Measurements from ENCODE around the gene ZNF624.
A peak's percentile ranks its signal among the peaks of the same experiment; 100 is the strongest.
"Not testable (repeated sequence)": the region's sequence is repeated elsewhere in the genome, so short reads cannot be mapped to it uniquely, and the experiment has no call there.

ZNF624 gene

DNA sequence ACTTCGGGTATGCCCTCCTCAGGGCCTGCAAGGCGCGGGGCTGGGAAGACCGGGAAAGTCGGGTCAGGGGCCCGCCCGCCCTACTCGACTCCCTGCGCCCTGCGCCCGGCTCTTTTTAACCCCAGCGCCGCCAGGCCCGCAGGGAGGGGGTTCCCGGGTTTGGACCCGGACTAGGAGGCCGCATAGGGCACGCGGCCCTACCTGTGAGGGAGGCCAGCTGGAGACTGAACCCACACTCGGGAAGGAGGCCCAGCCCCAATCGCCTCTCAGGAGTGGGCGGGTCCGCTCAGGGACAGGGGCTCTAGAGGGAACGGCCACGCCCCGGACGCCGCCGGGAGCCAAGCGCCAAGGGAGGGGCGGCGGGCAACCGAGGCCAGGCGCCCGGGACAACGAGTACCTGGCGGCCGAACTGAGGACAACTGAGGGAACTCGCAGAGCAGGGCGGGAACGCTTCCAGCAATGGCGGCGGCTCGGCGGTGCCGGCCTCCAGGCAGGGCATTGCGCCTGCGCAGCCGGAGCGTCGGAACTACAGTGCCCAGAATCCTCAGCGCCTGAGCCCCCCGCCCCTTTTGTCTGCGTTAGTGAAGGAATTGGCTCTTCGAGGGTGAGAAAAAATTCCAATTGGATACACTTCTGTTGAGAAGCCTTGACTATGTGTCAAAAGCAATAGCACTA is at the start of gene ZNF624:
Gene ZNF624, minus strand, starts transcription at position 484 of the 675 bp plus-strand sequence.
- DNase-seq (ENCODE audit: low read depth), result peak; percentile 69

DNA sequence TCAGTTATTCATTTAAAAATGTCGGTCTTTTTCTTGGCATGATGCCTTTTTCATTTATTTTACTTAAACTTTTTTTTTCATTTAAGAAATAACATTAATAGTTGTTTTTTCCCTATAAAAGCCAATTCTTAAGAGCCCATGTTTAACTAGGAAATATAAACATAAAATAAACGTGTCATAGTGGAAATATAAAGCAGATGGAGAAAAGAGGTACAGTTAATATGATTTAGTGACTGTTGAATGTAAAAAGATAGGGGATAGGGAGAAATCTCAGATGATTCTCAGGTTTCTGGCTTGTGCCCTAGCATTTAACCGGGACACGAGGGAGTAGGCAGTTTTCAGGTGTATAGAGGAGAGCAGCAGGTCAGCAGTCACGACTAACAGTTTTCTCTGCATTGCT is 44.0 kb upstream of the ZNF624 start:
- not testable (repeated sequence) for DNase-seq (ENCODE audit: low read depth)

DNA sequence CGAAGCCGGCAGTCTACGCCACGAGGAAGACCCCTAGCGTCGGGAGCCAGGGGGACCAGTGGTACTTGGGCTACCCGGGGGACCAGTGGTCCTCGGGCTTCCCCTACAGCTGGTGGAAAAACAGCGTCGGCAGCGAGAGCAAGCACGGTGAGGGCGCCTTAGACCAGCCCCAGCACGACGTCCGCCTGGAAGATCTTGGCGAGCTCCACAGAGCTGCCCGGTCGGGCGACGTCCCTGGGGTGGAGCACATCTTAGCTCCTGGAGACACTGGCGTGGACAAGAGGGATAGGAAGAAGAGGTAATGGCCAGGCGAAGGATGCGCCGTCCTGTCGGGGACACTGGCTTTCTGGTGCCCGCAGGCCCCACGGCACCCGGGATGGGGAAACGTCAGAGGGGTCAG is 36.8 kb upstream of the ZNF624 start:
- DNase-seq (ENCODE audit: low read depth), result not testable (repeated sequence)

DNA sequence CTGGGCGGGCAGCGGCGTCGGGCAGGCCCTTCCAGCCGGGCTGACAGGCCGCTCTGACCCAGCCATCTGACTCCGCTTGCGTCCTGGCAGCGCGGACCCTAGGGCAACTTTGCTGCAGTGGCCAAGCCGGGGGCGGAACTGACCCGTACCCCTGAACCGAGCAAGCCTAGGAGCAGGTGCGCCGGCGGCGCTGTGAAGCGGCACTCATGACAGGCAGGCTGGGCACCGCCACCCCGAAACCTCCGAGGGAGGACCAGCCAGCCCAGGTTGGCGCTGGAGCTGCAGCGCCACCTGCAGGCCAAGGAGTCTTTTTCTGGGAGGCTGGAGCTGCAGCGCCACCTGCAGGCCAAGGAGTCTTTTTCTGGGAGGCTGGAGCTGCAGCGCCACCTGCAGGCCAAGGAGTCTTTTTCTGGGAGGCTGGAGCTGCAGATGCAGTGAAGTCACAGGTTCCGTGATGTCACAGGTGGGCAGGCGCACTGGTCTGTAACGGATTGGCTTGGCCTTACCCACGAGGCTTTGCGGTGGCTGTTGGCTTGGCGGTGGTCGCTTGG is 36.2 kb upstream of the ZNF624 start, which contains the start of gene CCDC144A:
Gene CCDC144A, plus strand, starts transcription at position 511 of the 551 bp plus-strand sequence. CDS start 160 bp downstream, outside the sequence.
- not testable (repeated sequence) for DNase-seq (ENCODE audit: low read depth)

DNA sequence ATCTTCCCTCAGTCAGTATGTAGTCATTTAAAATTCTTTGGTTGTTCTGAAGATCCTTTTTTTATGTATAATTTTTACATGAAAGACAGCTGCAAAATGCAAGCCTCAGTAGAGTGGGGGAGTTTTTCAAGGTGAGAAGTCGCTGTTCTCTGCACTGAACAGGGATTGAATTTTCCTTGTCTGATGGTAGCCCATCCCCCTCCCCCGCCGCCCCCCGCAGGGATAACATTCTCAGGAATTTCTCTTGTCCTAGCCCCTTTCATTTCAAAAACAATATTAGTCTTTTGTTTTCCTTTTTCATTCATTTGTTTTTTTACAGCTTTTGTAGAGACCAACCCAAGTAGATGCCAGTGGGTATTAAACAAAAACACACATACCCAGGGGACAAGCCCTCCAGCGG is 33.5 kb upstream of the ZNF624 start:
- not testable (repeated sequence) for DNase-seq (ENCODE audit: low read depth)

DNA sequence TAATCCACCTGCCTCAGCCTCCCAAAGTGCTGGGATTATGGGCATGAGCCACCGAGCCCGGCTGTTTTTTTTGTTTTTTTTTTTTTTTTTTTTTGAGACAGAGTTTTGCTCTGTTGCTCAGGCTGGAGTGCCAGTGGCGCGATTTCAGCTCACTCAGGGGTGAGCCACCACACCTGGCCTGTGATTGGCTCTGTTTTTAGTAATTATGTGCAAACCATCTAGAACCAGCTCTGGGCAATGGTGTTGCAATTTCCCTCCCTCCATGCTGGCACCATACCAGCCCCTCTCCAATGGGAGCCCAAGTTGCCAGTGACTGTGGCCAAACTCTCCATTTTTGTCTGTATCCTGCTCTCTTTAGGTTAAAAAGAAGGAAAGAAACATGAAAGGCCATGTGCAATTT is 32.4 kb upstream of the ZNF624 start:
- DNase-seq (ENCODE audit: low read depth), result not testable (repeated sequence)

DNA sequence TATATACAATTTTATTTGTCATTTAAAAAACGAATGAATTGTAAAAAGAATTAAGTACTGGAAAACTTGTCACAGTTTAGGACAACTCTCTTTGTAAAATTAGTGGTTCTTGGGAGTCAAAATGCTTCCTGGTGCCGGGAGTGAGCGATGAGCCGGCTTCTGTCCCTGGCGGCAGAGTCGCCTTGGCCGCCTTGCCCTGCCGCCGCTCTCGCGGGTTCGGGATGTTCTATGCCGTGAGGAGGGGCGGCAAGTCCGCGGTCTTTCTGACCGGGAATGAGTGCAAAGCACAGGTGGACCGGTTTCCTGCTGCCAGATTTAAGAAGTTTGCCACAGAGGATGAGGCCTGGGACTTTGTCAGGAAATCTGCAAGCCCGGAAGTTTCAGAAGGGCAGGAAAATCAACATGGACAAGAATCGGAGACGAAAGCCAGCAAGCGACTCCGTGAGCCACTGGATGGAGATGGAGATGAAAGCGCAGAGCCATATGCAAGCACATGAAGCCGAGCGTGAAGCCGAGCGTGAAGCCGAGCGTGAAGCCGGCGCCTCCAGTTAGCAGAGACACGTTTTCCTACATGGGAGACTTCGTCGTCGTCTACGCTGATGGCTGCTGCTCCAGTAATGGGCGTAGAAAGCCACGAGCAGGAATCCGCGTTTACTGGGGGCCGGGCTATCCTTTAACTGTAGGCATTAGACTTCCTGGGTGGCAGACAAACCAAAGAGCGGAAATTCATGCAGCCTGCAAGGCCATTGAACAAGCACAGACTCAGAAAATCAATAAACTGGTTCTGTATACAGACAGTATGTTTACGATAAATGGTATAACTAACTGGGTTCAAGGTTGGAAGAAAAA is 29.9 kb upstream of the ZNF624 start:
- not testable (repeated sequence) for DNase-seq (ENCODE audit: low read depth)

DNA sequence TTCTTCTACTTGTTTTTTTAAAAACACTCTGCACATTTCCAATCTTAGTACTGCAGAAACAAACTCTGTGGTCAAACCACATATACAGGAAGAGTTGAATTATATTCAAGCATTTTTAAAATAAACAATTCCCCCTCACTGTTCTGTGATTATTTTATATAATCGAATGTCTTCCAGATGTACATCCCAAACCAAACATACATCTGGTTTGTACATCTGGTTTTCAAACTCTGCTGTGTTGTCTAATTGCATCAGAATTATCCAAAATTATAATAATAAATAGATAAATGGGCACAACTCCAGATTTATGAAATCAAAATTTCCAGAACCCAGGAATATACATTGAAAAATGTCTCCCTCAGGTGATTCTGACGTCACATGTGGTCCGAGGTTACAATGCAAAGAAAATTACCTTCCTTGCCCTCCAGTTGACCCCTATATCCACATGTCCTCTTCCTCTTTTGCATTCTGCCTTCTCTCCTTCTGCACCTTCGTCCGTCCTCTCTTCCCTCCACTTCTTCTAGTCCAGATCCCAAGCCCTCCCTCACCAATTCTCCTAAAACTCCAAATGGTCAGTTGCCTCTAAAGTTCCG is 23.1 kb upstream of the ZNF624 start:
- DNase-seq (ENCODE audit: low read depth), result no peak

DNA sequence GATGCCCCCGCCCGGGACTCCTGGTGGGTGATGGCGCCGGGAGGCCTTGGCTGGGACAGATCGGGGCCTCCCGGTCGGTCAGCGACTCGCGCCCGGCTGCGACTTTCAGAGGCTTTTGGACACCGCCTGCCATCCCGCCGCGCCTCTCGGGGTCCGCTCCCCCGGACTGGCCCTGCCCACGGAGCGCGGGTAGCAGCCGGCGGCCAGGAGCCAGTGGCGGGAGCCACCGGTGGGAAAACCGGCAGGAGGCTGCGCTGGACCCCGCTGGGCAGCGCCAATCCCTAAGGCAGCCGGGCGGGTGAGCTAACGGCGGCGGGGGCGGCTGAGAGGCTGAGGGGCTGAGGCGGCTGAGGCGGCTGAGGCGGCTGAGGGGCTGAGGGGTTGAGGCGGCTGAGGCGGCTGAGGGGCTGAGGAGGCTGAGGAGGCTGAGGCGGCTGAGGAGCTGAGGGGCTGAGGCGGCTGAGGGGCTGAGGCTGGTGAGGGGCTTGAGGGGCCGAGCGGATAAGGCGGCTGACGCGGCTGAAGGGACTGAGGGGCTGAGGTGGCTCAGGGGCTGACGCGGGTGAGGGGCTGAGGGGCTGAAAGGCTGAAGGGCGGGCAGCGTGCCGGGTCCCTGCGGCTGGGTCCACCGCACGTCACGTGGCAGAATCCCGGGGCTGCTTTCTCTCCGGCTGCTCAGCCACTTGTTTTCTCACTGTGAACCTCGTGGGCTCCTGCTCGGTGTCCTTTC is 13.4 kb upstream of the ZNF624 start:
- not testable (repeated sequence) for DNase-seq (ENCODE audit: low read depth)

DNA sequence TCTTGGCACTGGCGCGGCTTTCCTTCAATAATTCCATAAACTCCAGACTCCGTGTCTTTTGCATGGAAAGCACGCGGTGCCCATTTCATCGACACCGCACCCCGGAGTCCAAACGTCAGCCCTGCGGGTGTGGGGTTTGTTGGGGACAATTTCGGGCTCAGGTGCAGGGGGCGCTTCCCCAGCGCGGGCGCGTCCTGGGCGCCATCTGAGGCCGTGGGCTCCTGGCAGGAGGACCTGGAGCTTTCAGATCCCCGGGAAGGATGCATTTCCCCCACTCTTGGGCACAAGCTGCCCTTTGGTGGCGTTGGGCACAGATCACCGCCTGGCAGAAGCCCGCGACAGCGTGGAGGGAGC is 12.9 kb upstream of the ZNF624 start:
- DNase-seq (ENCODE audit: low read depth), result not testable (repeated sequence)

DNA sequence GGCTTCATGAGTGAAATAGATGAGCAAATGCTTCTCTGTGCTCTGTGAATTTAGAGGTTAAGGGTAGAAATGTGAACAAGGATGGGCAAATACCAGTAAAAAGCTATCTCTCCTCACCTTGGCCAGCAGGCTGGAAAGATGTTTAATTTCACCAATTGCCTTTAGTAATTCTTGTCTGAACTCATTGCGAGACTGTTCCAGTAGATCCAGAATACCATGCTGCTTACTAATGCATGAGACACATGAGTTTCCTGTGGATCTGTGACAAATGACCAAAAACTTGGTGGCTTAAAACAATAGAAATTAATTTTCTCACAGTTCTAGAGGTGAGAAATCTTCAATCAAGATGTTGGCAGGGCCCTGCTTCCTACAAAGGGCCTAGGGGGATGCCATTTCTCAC is 9.3 kb upstream of the ZNF624 start:
- DNase-seq (ENCODE audit: low read depth), result no peak

DNA sequence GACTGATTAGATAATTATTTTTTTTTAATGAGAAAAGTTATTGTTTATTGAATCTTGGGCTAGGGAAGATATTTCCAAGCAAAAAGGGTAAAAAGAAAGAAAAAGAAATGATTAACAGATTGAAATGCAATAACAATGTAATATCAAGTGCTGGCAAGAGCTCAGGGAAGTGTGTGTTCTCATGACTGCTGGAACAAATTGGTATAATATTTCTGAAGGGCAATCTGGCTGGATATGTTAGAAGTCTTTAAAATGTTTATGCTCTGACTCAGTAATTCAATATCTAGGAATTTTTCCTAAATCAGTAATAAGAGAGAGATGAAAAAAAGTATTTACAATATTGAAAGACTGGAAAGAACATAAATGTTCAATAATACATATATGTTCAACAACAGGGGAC is 7.6 kb upstream of the ZNF624 start:
- no peak for DNase-seq (ENCODE audit: low read depth)

DNA sequence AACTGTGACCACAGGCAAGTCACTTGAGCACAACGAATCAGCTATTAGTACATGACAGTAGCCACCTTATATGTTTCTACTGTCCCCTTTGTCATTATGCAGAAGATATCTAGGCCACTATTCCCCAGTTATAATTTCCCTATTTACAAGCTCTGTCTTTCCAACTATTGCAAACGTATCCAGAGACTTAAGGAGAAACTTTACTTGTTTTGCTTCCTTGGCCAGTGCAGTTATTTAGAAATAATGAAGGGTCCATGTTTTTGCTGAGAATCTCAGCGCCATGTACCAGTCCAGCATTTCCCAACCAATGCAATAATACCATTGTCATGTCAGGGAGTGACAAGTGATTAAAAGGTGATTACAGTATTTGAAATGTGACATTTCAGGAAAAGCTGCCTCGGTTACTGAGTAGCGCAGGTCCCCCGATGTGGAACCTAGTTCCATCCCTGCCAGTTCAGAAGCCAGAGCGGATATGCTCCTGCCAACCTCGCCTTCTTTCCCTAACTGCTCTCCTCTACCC is 743 bp downstream of the ZNF624 start:
- no peak for DNase-seq (ENCODE audit: low read depth)

DNA sequence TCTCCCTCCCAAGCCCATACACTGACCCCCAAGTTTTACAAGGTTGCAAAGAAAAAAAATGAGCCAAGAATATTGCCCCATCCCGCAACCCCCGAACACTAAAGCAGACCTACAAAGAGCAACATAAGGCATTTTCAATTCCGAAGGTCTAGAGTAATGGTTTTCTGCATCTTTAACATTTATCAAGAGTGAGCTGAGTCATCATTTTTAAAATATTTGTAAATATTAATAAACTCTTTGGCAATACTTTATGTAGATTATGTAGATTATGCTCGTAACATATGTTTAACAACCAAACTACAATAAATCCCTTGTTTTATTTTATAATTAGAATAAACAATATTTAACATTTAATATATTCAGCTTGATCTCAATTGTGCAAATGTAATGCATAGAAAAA is 1.4 kb downstream of the ZNF624 start:
- DNase-seq (ENCODE audit: low read depth), result no peak

DNA sequence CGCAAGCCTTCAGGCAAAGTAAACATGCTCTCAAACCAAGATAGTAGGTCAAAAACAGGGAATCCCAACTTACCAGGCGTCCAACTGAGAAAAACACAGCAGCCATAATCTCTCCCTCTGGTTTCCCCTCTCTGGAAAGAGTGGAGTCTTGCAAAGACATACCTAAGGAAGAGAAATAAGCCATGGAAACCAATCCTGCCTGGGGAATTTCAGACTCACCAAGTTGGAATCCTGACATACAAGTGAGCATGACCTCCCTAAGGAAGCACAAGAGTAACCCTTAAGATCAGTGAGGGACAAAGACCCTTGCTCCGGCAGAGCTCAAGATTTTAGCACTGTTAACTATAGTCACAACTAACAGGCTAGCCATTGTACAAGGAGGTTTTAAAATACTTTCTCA is 4.1 kb downstream of the ZNF624 start:
- no peak for DNase-seq (ENCODE audit: low read depth)

DNA sequence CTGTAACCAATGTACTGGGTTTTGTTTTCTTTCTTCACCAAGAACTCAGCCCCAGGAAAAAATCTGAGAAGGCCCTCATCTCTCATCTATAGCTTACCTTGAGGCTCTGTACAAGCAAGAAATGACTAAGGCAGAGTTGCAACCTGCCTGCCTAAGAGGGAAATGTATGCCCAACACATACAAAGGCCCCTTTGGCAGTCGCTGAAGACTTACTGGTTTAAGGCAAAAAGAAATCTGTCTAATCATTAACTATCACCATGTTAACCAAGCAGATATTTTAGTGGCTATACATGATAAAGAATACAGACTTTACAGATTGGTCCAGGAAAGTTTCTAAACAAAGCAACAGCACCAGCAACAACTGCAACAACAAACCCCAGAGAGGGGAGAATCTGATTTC is 14.2 kb downstream of the ZNF624 start:
- DNase-seq (ENCODE audit: low read depth), result no peak

DNA sequence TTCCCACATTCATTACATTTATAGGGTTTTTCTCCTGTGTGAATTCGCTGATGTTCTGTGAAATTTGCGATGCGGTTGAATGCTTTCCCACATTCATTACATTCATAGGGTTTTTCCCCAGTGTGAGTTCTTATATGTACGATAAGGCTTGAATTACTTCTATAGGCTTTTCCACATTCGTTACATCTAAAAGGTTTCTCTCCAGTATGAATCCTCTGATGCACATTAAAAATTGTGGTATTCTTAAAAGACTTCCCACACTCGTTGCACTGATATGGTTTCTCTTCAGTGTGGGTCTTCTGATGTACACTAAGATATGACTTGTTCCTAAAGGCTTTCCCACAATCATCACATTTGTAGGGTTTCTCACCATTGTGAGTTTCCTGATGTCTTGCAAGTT is 30.4 kb downstream of the ZNF624 start:
- DNase-seq (ENCODE audit: low read depth), result no peak

DNA sequence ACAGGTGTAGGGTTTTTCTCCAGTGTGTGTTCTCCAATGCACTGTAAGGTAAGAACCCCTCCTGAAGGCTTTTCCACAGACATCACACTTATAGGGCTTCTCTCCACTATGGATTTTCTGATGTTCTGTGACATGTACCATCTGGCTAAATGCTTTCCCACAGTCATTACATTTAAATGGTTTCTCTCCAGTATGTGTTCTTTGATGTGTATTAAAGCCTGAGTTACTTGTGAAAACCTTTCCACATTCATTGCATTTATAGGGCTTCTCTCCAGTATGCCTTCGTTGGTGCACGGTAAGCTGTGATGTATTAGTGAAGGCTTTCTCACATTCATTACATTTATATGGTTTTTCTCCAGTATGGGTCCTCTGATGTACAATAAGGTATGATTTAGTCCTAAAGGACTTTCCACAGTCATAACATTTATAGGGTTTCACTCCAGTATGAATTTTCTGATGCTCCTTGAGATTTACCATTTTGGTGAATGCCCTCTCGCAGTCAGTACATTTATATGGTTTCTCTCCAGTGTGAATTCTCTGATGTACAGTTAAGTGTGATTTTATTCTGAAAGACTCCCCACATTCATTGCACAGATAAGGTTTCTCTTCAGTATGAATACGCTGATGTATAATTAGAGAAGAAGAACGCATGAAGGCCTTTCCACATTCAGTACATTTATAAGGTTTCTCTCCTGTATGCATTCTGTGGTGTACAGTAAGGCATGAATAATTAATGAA is 30.9 kb downstream of the ZNF624 start:
- DNase-seq (ENCODE audit: low read depth), result no peak

DNA sequence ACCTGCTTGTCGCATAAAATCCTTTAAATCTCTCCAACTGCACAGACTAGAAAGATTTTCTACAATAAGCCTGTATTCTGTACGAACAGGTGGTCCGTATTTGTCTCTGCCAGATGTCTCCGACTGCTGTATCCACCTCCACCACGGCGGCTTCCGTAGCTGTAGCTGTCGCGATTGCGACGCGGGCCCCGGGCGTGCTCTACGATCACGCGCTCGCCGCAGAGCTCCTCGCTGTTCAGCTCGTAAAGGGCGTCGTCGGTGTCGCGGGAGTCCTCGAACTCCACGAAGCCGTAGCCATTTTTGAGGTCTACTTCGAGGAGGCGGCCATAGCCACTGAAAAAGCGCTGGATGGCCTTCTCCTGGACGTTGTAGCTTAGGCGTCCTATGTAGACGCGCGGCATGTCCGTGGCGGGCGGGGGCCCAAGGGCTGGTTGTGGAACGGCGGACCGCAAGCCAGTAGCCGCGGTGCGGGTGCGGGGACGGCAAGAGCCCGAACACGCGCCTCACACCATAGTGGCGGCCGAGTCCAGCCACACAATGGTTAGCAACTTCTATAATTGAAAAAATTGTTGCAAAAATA is 36.1 kb downstream of the ZNF624 start:
- DNase-seq (ENCODE audit: low read depth), result no peak

DNA sequence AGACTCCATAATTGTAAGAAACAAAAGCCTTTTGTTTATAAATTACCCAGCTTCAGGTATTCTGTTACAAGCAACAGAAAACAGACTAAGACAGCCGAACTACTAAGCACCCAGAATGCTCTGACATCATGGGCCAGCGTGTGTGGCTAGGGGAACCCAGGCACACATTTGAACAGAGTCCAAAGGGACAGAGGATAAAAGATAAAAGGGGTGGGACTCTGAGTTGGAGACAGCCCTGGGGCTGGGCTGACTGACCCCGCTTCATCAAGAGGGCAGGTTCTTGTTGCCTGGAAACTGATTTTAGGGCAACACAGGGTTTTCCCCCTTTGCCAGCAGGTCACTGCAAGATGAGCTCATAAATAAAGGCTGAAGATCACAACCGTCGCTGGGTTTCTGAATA is 54.1 kb downstream of the ZNF624 start:
- DNase-seq (ENCODE audit: low read depth), result no peak

Measured in CMK (cell line).